ENCODE results near the gene TCP10L.

Gene TCP10L

GRCh38 chr21:32605469-32605868, 20.1 kb upstream of the TCP10L start:
- Histone ChIP-seq H3K27me3 (ENCODE audit: control insufficient read depth, insufficient read depth, low read length, poor library complexity, severe bottlenecking) (no peaks in the 10 kb centered on the region), H3K27ac (ENCODE audit: insufficient read depth, low read depth, low read length, poor library complexity, severe bottlenecking) (no peak overlapping the region), H3K9me3 (ENCODE audit: control insufficient read depth, low read length) (no peaks in the 10 kb centered on the region), H3K4me1 (ENCODE audit: control insufficient read depth, insufficient read depth, low read length) (peaks cover 17% of the 10 kb centered on the region), H3K36me3 (ENCODE audit: control insufficient read depth, insufficient read depth, low read length) (peaks cover 26% of the 10 kb centered on the region), H3K4me3 (ENCODE audit: insufficient read depth, low read depth, low read length) (no peak overlapping the region)
- 92% methylated on average over 8 of the region's 8 CpGs for WGBS, 2 experiments

GRCh38 chr21:32604464-32604863, 19.1 kb upstream of the TCP10L start:
- H3K36me3 ChIP-seq (ENCODE audit: control insufficient read depth, insufficient read depth, low read length) = peaks cover 26% of the 10 kb centered on the region
- peaks cover 17% of the 10 kb centered on the region for H3K4me1 ChIP-seq (ENCODE audit: control insufficient read depth, insufficient read depth, low read length)
- no peak overlapping the region for H3K4me3 ChIP-seq (ENCODE audit: insufficient read depth, low read depth, low read length)
- H3K27ac ChIP-seq (ENCODE audit: insufficient read depth, low read depth, low read length, poor library complexity, severe bottlenecking) = peak overlapping the region; percentile 16
- H3K9me3 ChIP-seq (ENCODE audit: control insufficient read depth, low read length) = no peaks in the 10 kb centered on the region
- 18% methylated on average over 8 of the region's 8 CpGs for WGBS, 2 experiments
- H3K27me3 ChIP-seq (ENCODE audit: control insufficient read depth, insufficient read depth, low read length, poor library complexity, severe bottlenecking) = no peaks in the 10 kb centered on the region

- Histone ChIP-seq H3K27ac (ENCODE audit: insufficient read depth, low read depth, low read length, poor library complexity, severe bottlenecking) (no peak overlapping the region), H3K4me3 (ENCODE audit: insufficient read depth, low read depth, low read length) (no peak overlapping the region), H3K27me3 (ENCODE audit: control insufficient read depth, insufficient read depth, low read length, poor library complexity, severe bottlenecking) (no peaks in the 10 kb centered on the region), H3K36me3 (ENCODE audit: control insufficient read depth, insufficient read depth, low read length) (peaks cover 22% of the 10 kb centered on the region), H3K4me1 (ENCODE audit: control insufficient read depth, insufficient read depth, low read length) (peaks cover 17% of the 10 kb centered on the region), H3K9me3 (ENCODE audit: control insufficient read depth, low read length) (no peaks in the 10 kb centered on the region)
- 48 to 52% methylated on average over 8 of the region's 8 CpGs for WGBS, 2 experiments
Observed at GRCh38 chr21:32603131-32603530, 17.8 kb upstream of the TCP10L start.

GRCh38 chr21:32602099-32602498, 16.8 kb upstream of the TCP10L start:
- Histone ChIP-seq H3K4me3 (ENCODE audit: insufficient read depth, low read depth, low read length) (no peak overlapping the region), H3K27ac (ENCODE audit: insufficient read depth, low read depth, low read length, poor library complexity, severe bottlenecking) (no peak overlapping the region), H3K36me3 (ENCODE audit: control insufficient read depth, insufficient read depth, low read length) (peaks cover 21% of the 10 kb centered on the region), H3K4me1 (ENCODE audit: control insufficient read depth, insufficient read depth, low read length) (peaks cover 17% of the 10 kb centered on the region), H3K9me3 (ENCODE audit: control insufficient read depth, low read length) (no peaks in the 10 kb centered on the region), H3K27me3 (ENCODE audit: control insufficient read depth, insufficient read depth, low read length, poor library complexity, severe bottlenecking) (no peaks in the 10 kb centered on the region)
- WGBS, 2 experiments = 92 to 93% methylated on average over 6 of the region's 6 CpGs

GRCh38 chr21:32599526-32599925, 14.2 kb upstream of the TCP10L start:
- H3K27me3 ChIP-seq (ENCODE audit: control insufficient read depth, insufficient read depth, low read length, poor library complexity, severe bottlenecking) = no peaks in the 10 kb centered on the region
- peaks cover 8% of the 10 kb centered on the region for H3K36me3 ChIP-seq (ENCODE audit: control insufficient read depth, insufficient read depth, low read length)
- H3K27ac ChIP-seq (ENCODE audit: insufficient read depth, low read depth, low read length, poor library complexity, severe bottlenecking) = no peak overlapping the region
- H3K9me3 ChIP-seq (ENCODE audit: control insufficient read depth, low read length) = no peaks in the 10 kb centered on the region
- H3K4me3 ChIP-seq (ENCODE audit: insufficient read depth, low read depth, low read length) = no peak overlapping the region
- WGBS, 2 experiments = 90 to 95% methylated on average over 8 of the region's 8 CpGs
- peaks cover 10% of the 10 kb centered on the region for H3K4me1 ChIP-seq (ENCODE audit: control insufficient read depth, insufficient read depth, low read length)

GRCh38 chr21:32599091-32599490, 13.8 kb upstream of the TCP10L start:
- H3K27ac ChIP-seq (ENCODE audit: insufficient read depth, low read depth, low read length, poor library complexity, severe bottlenecking) = no peak overlapping the region
- H3K9me3 ChIP-seq (ENCODE audit: control insufficient read depth, low read length) = no peaks in the 10 kb centered on the region
- H3K4me3 ChIP-seq (ENCODE audit: insufficient read depth, low read depth, low read length) = no peak overlapping the region
- peaks cover 8% of the 10 kb centered on the region for H3K36me3 ChIP-seq (ENCODE audit: control insufficient read depth, insufficient read depth, low read length)
- no peaks in the 10 kb centered on the region for H3K27me3 ChIP-seq (ENCODE audit: control insufficient read depth, insufficient read depth, low read length, poor library complexity, severe bottlenecking)
- H3K4me1 ChIP-seq (ENCODE audit: control insufficient read depth, insufficient read depth, low read length) = peaks cover 6% of the 10 kb centered on the region
- WGBS, 2 experiments = 96% methylated on average over 5 of the region's 5 CpGs

- Histone ChIP-seq H3K9me3 (ENCODE audit: control insufficient read depth, low read length) (no peaks in the 10 kb centered on the region), H3K27ac (ENCODE audit: insufficient read depth, low read depth, low read length, poor library complexity, severe bottlenecking) (no peak overlapping the region), H3K36me3 (ENCODE audit: control insufficient read depth, insufficient read depth, low read length) (peaks cover 6% of the 10 kb centered on the region), H3K27me3 (ENCODE audit: control insufficient read depth, insufficient read depth, low read length, poor library complexity, severe bottlenecking) (no peaks in the 10 kb centered on the region), H3K4me3 (ENCODE audit: insufficient read depth, low read depth, low read length) (no peak overlapping the region), H3K4me1 (ENCODE audit: control insufficient read depth, insufficient read depth, low read length) (no peaks in the 10 kb centered on the region)
- WGBS, 2 experiments = 91 to 96% methylated on average over 6 of the region's 6 CpGs
Observed at GRCh38 chr21:32597205-32597604, 11.9 kb upstream of the TCP10L start.

- H3K27ac ChIP-seq (ENCODE audit: insufficient read depth, low read depth, low read length, poor library complexity, severe bottlenecking) = no peak overlapping the region
- WGBS, 2 experiments = 93 to 96% methylated on average over 11 of the region's 11 CpGs
- H3K36me3 ChIP-seq (ENCODE audit: control insufficient read depth, insufficient read depth, low read length) = no peaks in the 10 kb centered on the region
Observed at GRCh38 chr21:32595431-32595830, 10.1 kb upstream of the TCP10L start.

GRCh38 chr21:32593690-32594089, 8.4 kb upstream of the TCP10L start:
- Histone ChIP-seq H3K4me3 (ENCODE audit: insufficient read depth, low read depth, low read length) (no peak overlapping the region), H3K9me3 (ENCODE audit: control insufficient read depth, low read length) (no peaks in the 10 kb centered on the region), H3K27ac (ENCODE audit: insufficient read depth, low read depth, low read length, poor library complexity, severe bottlenecking) (no peak overlapping the region), H3K27me3 (ENCODE audit: control insufficient read depth, insufficient read depth, low read length, poor library complexity, severe bottlenecking) (no peaks in the 10 kb centered on the region), H3K4me1 (ENCODE audit: control insufficient read depth, insufficient read depth, low read length) (no peaks in the 10 kb centered on the region), H3K36me3 (ENCODE audit: control insufficient read depth, insufficient read depth, low read length) (no peaks in the 10 kb centered on the region)
- WGBS, 2 experiments = 91 to 94% methylated on average over 6 to 8 of the region's 8 CpGs

More at GRCh38 chr21:32595431-32595830, 10.1 kb upstream of the TCP10L start:
- Histone ChIP-seq H3K9me3 (ENCODE audit: control insufficient read depth, low read length) (no peaks in the 10 kb centered on the region), H3K4me1 (ENCODE audit: control insufficient read depth, insufficient read depth, low read length) (no peaks in the 10 kb centered on the region), H3K4me3 (ENCODE audit: insufficient read depth, low read depth, low read length) (no peak overlapping the region), H3K27me3 (ENCODE audit: control insufficient read depth, insufficient read depth, low read length, poor library complexity, severe bottlenecking) (no peaks in the 10 kb centered on the region)

- Histone ChIP-seq H3K27me3 (ENCODE audit: control insufficient read depth, insufficient read depth, low read length, poor library complexity, severe bottlenecking) (no peaks in the 10 kb centered on the region), H3K27ac (ENCODE audit: insufficient read depth, low read depth, low read length, poor library complexity, severe bottlenecking) (no peak overlapping the region)
- WGBS, 2 experiments = 91 to 94% methylated on average over 10 of the region's 10 CpGs
Observed at GRCh38 chr21:32592929-32593502, 7.7 kb upstream of the TCP10L start.

GRCh38 chr21:32590130-32590529, 4.8 kb upstream of the TCP10L start:
- Histone ChIP-seq H3K27me3 (ENCODE audit: control insufficient read depth, insufficient read depth, low read length, poor library complexity, severe bottlenecking) (no peaks in the 10 kb centered on the region), H3K4me3 (ENCODE audit: insufficient read depth, low read depth, low read length) (no peak overlapping the region), H3K9me3 (ENCODE audit: control insufficient read depth, low read length) (no peaks in the 10 kb centered on the region), H3K27ac (ENCODE audit: insufficient read depth, low read depth, low read length, poor library complexity, severe bottlenecking) (no peak overlapping the region), H3K4me1 (ENCODE audit: control insufficient read depth, insufficient read depth, low read length) (no peaks in the 10 kb centered on the region), H3K36me3 (ENCODE audit: control insufficient read depth, insufficient read depth, low read length) (no peaks in the 10 kb centered on the region)
- WGBS, 2 experiments = 84% methylated on average over 4 of the region's 4 CpGs

More at GRCh38 chr21:32592929-32593502, 7.7 kb upstream of the TCP10L start:
- Histone ChIP-seq H3K4me1 (ENCODE audit: control insufficient read depth, insufficient read depth, low read length) (no peaks in the 10 kb centered on the region), H3K9me3 (ENCODE audit: control insufficient read depth, low read length) (no peaks in the 10 kb centered on the region), H3K4me3 (ENCODE audit: insufficient read depth, low read depth, low read length) (no peak overlapping the region), H3K36me3 (ENCODE audit: control insufficient read depth, insufficient read depth, low read length) (no peaks in the 10 kb centered on the region)
